Psoas muscle (tissue), 8 donors: ENCODE results near the gene CPEB1. TPM values are rescaled to one million over a fixed set of nuclear protein-coding genes. Genes with fewer than 3 reads are reported as not detected.
A peak's percentile ranks its signal among the peaks of the same experiment; 100 is the strongest.

Experiments
- ATAC-seq, 4 donors: fragments of 200-7000 bp; cut with Tn5 transposase; one replicate each; pipeline ENCODE4 v1.9.1; 2020; ENCODE audit warnings: moderate library complexity in 3 of 4, mild to moderate bottlenecking in 2 of 4
- DNase-seq, 2 donors: peaks; one replicate each; pipeline ENCODE4 v3.0.0-alpha.2; 2020
- H3K27ac ChIP-seq: fragments of 200-600 bp; one replicate; pipeline ENCODE4 v1.8.0; 2022
- H3K27me3 ChIP-seq, 3 donors: fragments of 200-600 bp in 1 of 3; one replicate each; pipeline versions ENCODE4 v1.6.1 to v1.8.0; 2013 to 2022; ENCODE audit warnings: low read length in 2 of 3, mild to moderate bottlenecking in 2 of 3, moderate library complexity in 1 of 3; ENCODE audit not compliant: insufficient read depth in 3 of 3
- H3K36me3 ChIP-seq, 2 donors: fragments of 200-600 bp in 1 of 2; one replicate each; pipeline versions ENCODE4 v1.6.1 to v1.8.0; 2013 to 2022; ENCODE audit warnings: low read depth in 1 of 2, mild to moderate bottlenecking in 1 of 2, moderate library complexity in 1 of 2; ENCODE audit not compliant: insufficient read depth in 1 of 2
- H3K4me1 ChIP-seq: fragments of 200-600 bp; one replicate; pipeline ENCODE4 v1.8.0; 2022
- H3K4me3 ChIP-seq: fragments of 200-600 bp; one replicate; pipeline ENCODE4 v1.8.0; 2022; ENCODE audit warnings: mild to moderate bottlenecking
- H3K9me3 ChIP-seq: fragments of 200-600 bp; one replicate; pipeline ENCODE4 v1.8.0; 2022
- CTCF ChIP-seq: fragments of 200-600 bp; IDR thresholded peaks from one replicate; pipeline ENCODE4 v1.8.0; 2022; ENCODE audit warnings: antibody characterized with exemption
- WGBS, 3 donors: extraction: QIAGEN DNeasy Blood & Tissue Kit; methylation state at CpG; one replicate each; pipeline versions ENCODE4 v1.1.6 to v1.1.7; 2013; 5-methylcytosine and 5-hydroxymethylcytosine counted together
- intact Hi-C, 2 donors: fragments of 100-400 bp; cut with DNase I; formaldehyde crosslinking; loops; one replicate each; pipeline versions ENCODE4 v1.11.0 to v1.14.2; 2022
- polyA plus RNA-seq, 3 donors: library from polyadenylated mRNA; stranded (reverse); fragments of 200-250 nt; gene quantifications; one replicate each; pipeline ENCODE4 v1.2.3, GENCODE V29; 2013
- total RNA-seq, 4 donors: library from RNA; stranded (reverse); fragmentation: NEBNext Ultra II Directional in 2 of 4; extraction: Animal tissue kit (Norgen Biotek cat#: 25700) in 2 of 4; gene quantifications; one replicate each; pipeline versions ENCODE4 v1.2.1 to v1.2.4, GENCODE V29; 2021 to 2023
- donor health status: healthy with polysubstance abuse.
- donor health status: DM: no; HTN: no; CAD: no; lungs with moderate emphysema.
- donor health status: Bipolar disorder and iron deficiency.
- donor health status: healthy.
- donor health status: DM: yes; HTN: yes; CAD: no.
- donor health status: DM: no; HTN: no; CAD: no.
- donor health status: DM: no; HTN: no; CAD: no.
- donor health status: DM: yes; HTN: yes; CAD: no.

The CPEB1 gene
- total and polyA plus RNA-seq, 7 donors = 0.07 to 4.6 (median 1.3) TPM

- Histone ChIP-seq H3K27ac (no peak overlapping the region), H3K4me1 (no peaks in the 10 kb centered on the region), H3K36me3 (no peaks in the 10 kb centered on the region), H3K4me3 (no peak overlapping the region), H3K27me3 (peaks cover 0 to 7% (median 0%) of the 10 kb centered on the region in 3 donors), H3K9me3 (no peaks in the 10 kb centered on the region)
- ATAC-seq (no peak), DNase-seq (no peak)
- 47 to 54% (median 49%) methylated on average over 4 of the region's 4 CpGs for WGBS, 3 donors
- TF ChIP-seq CTCF = no peak
- intact Hi-C loops = no loop called here
These were observed 17.1 kb downstream of the CPEB1 start for GRCh38 chr15:82630033-82630432.

GRCh38 chr15:82625136-82625535 lies 22.0 kb downstream of the CPEB1 start:
- DNase-seq (no peak), ATAC-seq (no peak)
- no peaks in the 10 kb centered on the region for H3K4me1 ChIP-seq
- no peaks in the 10 kb centered on the region for H3K36me3 ChIP-seq
- 72 to 81% (median 77%) methylated on average over 4 of the region's 4 CpGs for WGBS, 3 donors
- H3K27ac ChIP-seq = no peak overlapping the region
- peaks cover 0 to 2% (median 0%) of the 10 kb centered on the region in 3 donors for H3K27me3 ChIP-seq
- H3K9me3 ChIP-seq = no peaks in the 10 kb centered on the region
- intact Hi-C loops = no loop called here
- TF ChIP-seq CTCF = no peak
- H3K4me3 ChIP-seq = no peak overlapping the region

GRCh38 chr15:82624438-82624837 lies 22.7 kb downstream of the CPEB1 start:
- Histone ChIP-seq H3K9me3 (no peaks in the 10 kb centered on the region), H3K27ac (no peak overlapping the region), H3K36me3 (no peaks in the 10 kb centered on the region), H3K4me3 (no peak overlapping the region), H3K4me1 (no peaks in the 10 kb centered on the region), H3K27me3 (peaks cover 0 to 2% (median 0%) of the 10 kb centered on the region in 3 donors)
- DNase-seq (no peak), ATAC-seq (peak in 3 of 4 donors; percentile 56 to 76 (median 65))
- 58 to 79% (median 68%) methylated on average over 3 of the region's 3 CpGs for WGBS, 3 donors
- TF ChIP-seq CTCF = no peak
- intact Hi-C loops = no loop called here

GRCh38 chr15:82624008-82624407 lies 23.2 kb downstream of the CPEB1 start:
- Histone ChIP-seq H3K27ac (no peak overlapping the region), H3K4me3 (no peak overlapping the region), H3K36me3 (no peaks in the 10 kb centered on the region), H3K27me3 (peaks cover 0 to 2% (median 0%) of the 10 kb centered on the region in 3 donors), H3K9me3 (no peaks in the 10 kb centered on the region), H3K4me1 (no peaks in the 10 kb centered on the region)
- WGBS, 3 donors = 61 to 67% (median 62%) methylated on average over 2 of the region's 2 CpGs
- DNase-seq (no peak), ATAC-seq (no peak)
- TF ChIP-seq CTCF = no peak
- intact Hi-C loops = no loop called here

- intact Hi-C loops = no loop called here
- TF ChIP-seq CTCF = no peak
- WGBS, 3 donors = 38 to 49% (median 49%) methylated on average over 1 of the region's 1 CpG
These were observed 25.2 kb downstream of the CPEB1 start for GRCh38 chr15:82621970-82622369.

More at GRCh38 chr15:82621970-82622369, 25.2 kb downstream of the CPEB1 start:
- no peaks in the 10 kb centered on the region for H3K9me3 ChIP-seq
- no peak overlapping the region for H3K4me3 ChIP-seq
- no peak for ATAC-seq
- H3K27ac ChIP-seq = no peak overlapping the region
- H3K27me3 ChIP-seq = peaks cover 0 to under 1% (median 0%) of the 10 kb centered on the region in 3 donors
- DNase-seq = no peak
- no peaks in the 10 kb centered on the region for H3K36me3 ChIP-seq
- no peaks in the 10 kb centered on the region for H3K4me1 ChIP-seq
